ENCODE measurements around the gene TCFL5. TPM values are rescaled to one million over a fixed set of nuclear protein-coding genes. Genes with fewer than 3 reads are reported as not detected.

Gene TCFL5
- total RNA-seq, 1 donor from 2014 or later, result 6.2 TPM

DNA sequence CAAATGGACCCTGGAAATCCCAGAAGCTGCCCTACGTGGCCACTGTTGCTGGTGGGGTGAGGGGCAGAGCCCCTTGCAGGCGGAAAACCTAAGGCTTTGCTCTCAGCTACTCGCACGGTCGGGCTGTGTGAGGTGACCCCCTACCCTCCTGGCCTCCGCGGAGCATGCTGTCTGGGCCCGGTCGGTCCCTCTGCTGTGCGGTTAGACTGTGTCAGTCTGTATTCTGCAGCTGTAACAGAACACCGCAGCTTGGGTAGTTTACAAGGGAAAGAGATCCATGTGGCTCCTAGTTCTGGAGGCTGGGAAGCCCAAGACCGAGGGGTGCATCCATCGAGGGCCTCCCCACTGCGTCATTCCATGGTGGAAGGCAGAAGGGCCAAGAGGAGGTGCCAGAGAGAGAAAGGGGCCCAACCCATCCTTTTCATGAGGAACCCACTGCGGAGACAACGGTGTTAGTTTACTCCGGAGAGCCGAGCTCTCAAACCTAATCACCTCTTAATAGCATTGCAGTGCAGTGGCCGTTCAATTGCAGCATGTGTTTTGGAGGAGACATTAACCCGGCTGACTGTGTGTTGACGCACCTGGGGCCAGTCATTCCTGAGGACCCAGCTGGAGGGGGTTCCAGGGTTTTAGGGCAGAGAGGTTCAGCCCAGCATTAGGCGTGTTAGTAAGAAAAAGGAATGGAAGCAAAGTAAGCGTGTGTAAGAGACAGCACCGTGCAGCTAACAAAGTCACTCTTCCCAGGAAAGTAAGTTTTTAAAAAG lies 26.5 kb downstream of the TCFL5 start:
- H3K9me3 Mint-ChIP-seq, result no peaks in the 10 kb centered on the region
- H3K4me1 Mint-ChIP-seq, result peaks cover 7% of the 10 kb centered on the region
- H3K36me3 Mint-ChIP-seq (ENCODE audit: low read depth), result no peaks in the 10 kb centered on the region
- no peak overlapping the region for H3K27ac Mint-ChIP-seq
- no peaks in the 10 kb centered on the region for H3K27me3 Mint-ChIP-seq
- intact Hi-C loops (cut with micrococcal nuclease), result no loop called here
- no peak overlapping the region for H3K4me3 Mint-ChIP-seq
- no peak for DNase-seq

DNA sequence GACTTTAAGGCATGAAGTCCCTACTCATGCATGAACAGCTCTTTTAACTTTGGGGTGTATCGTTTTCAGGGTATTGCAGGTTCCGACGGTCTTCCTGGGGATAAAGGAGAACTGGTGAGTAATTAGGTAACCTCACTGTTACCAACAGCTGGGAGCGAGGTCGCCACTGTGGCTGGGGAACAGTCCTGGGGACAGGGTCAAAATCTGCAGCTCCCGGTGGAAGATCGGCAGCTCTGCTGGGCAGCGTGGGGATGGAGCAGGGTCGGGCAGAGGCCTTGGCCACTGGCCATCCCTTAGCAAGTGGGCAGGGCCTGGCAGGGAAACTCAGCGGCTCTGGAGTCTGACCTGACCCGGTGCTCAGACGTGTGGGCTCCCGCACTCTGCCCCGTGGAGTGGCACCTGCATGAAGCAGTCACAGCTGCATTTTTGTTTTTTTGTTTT lies 28.7 kb downstream of the TCFL5 start:
- Mint-ChIP-seq H3K9me3 (no peaks in the 10 kb centered on the region), H3K4me3 (no peak overlapping the region), H3K27ac (no peak overlapping the region), H3K27me3 (no peaks in the 10 kb centered on the region), H3K36me3 (ENCODE audit: low read depth) (no peaks in the 10 kb centered on the region), H3K4me1 (peaks cover 7% of the 10 kb centered on the region)
- intact Hi-C loops (cut with micrococcal nuclease), result no loop called here
- no peak for DNase-seq

DNA sequence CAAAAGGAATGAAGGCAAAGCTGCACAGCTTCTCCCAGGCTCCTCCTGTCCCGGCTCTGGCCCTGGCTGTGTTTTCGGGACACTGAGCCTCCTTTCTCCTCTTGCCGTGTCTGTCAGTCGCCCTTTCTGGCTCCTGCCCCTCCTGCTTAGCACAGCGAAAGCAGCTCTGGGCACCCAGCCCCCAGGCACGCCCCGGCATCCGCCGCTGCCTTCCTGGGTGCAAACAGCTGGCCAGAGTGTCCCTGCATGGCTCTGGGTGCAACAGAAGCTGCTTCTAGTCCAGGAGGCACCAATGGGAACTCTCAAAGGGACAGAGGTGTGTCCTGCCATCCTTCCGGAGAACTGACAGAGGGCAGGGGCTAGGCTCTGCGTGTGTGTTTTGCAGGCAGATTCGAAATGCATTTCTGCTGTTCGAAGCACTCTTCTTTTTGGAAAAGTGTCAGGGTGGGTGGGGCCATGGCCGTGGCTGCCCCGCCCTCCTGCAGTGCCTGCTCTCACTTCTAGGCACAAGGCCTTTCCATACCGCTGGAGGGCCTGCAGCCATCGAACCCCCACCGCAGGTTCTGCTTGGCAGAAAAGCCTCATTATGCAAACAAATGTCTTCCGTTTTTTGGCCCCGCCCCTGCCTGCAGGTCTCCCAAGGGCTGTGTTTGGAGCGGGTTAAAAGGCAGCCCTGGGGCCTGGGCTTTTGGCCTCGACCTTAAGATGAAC lies 29.3 kb downstream of the TCFL5 start:
- Mint-ChIP-seq H3K27me3 (no peaks in the 10 kb centered on the region), H3K4me3 (no peak overlapping the region), H3K9me3 (no peaks in the 10 kb centered on the region), H3K27ac (no peak overlapping the region), H3K4me1 (peaks cover 7% of the 10 kb centered on the region), H3K36me3 (ENCODE audit: low read depth) (no peaks in the 10 kb centered on the region)
- intact Hi-C loops (cut with micrococcal nuclease), result no loop called here
- DNase-seq, result peak; percentile 84

DNA sequence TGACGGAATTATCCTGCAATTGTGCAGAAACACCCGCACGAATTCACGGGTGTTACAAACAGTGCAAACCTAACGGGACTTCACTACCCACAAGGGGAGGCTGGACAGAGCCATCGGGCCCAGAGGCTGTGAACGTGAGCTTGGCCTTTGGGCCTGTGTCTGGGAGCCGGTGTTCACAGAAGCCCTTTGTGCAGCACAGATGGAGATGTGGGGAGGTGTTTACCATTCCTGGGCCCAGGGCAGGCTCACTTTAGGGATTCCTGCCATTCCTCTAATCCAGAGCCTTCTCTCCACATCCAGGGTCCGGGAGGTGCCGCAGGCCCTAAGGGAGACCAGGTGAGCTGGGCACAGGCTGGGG lies 29.8 kb downstream of the TCFL5 start:
- DNase-seq, result no peak
- H3K4me1 Mint-ChIP-seq, result peaks cover 7% of the 10 kb centered on the region
- no peaks in the 10 kb centered on the region for H3K9me3 Mint-ChIP-seq
- H3K4me3 Mint-ChIP-seq, result no peak overlapping the region
- no peaks in the 10 kb centered on the region for H3K27me3 Mint-ChIP-seq
- H3K27ac Mint-ChIP-seq, result no peak overlapping the region
- no peaks in the 10 kb centered on the region for H3K36me3 Mint-ChIP-seq (ENCODE audit: low read depth)
- intact Hi-C loops (cut with micrococcal nuclease), result no loop called here

DNA sequence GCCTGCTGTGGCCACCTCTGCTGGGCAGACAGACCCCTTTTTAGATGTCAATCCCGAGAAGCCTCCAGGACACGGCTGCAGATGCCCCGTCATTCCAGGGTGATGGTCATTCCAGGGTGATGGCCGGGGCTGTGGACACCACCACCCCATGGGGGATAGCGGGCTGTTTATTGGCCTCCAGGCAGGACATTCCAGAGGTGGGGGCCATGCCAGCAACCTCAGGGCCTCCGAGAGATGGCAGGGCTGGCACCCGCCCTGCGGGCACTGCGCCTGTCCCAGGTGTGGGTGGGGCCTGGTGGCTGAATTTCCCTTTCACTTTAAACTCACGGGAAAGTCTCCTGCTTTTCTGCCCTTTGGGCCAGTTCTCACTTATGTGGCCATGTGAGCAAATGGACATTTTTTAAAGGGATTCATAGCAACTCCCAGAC lies 30.2 kb downstream of the TCFL5 start:
- DNase-seq, result no peak
- H3K4me3 Mint-ChIP-seq, result no peak overlapping the region
- H3K9me3 Mint-ChIP-seq, result no peaks in the 10 kb centered on the region
- H3K27ac Mint-ChIP-seq, result no peak overlapping the region
- intact Hi-C loops (cut with micrococcal nuclease), result no loop called here
- no peaks in the 10 kb centered on the region for H3K36me3 Mint-ChIP-seq (ENCODE audit: low read depth)
- H3K27me3 Mint-ChIP-seq, result no peaks in the 10 kb centered on the region
- H3K4me1 Mint-ChIP-seq, result peaks cover 7% of the 10 kb centered on the region

DNA sequence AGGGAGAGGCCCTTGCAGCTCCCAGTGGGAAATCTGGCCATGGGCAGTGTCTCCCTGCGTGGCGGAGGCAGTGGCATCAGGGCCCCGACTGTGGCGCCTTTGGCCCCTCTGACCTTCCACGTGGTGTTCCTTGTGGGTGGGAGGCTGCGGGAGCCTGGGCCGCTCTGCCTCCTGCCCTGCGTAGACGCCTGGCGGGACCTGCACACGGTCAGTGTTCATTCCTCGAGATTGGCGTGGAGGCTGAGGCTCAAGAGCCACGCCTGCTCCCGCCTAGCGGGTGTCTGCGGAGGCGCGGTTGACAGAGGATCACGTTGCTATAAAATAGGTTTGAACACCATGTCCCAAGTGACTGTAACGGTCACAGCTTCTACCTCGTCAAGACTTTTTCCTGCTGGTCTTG lies 30.8 kb downstream of the TCFL5 start:
- intact Hi-C loops (cut with micrococcal nuclease), result no loop called here
- H3K4me3 Mint-ChIP-seq, result no peak overlapping the region
- no peaks in the 10 kb centered on the region for H3K27me3 Mint-ChIP-seq
- DNase-seq, result no peak
- no peaks in the 10 kb centered on the region for H3K36me3 Mint-ChIP-seq (ENCODE audit: low read depth)
- no peaks in the 10 kb centered on the region for H3K9me3 Mint-ChIP-seq
- H3K27ac Mint-ChIP-seq, result no peak overlapping the region
- H3K4me1 Mint-ChIP-seq, result peaks cover 7% of the 10 kb centered on the region

DNA sequence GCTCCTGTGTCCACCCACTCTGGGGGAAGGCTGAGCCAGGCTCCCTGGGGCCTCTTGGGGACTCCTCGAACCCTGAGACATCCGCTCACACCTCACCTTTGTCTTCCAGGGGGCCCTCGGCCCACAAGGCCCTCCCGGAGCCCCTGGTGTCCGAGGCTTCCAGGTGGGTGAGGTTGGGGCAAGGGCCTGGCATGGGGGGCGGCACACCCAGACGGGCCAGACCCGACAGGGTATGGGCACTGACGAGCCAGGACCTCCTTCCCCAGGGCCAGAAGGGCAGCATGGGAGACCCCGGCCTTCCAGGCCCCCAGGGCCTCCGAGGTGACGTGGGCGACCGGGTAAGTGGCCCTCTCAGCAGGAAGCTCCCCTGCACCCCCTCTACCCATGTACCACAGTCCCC lies 31.4 kb downstream of the TCFL5 start:
- no peaks in the 10 kb centered on the region for H3K36me3 Mint-ChIP-seq (ENCODE audit: low read depth)
- intact Hi-C loops (cut with micrococcal nuclease), result no loop called here
- peaks cover 7% of the 10 kb centered on the region for H3K4me1 Mint-ChIP-seq
- no peaks in the 10 kb centered on the region for H3K27me3 Mint-ChIP-seq
- no peak for DNase-seq
- no peaks in the 10 kb centered on the region for H3K9me3 Mint-ChIP-seq
- no peak overlapping the region for H3K27ac Mint-ChIP-seq
- H3K4me3 Mint-ChIP-seq, result no peak overlapping the region

DNA sequence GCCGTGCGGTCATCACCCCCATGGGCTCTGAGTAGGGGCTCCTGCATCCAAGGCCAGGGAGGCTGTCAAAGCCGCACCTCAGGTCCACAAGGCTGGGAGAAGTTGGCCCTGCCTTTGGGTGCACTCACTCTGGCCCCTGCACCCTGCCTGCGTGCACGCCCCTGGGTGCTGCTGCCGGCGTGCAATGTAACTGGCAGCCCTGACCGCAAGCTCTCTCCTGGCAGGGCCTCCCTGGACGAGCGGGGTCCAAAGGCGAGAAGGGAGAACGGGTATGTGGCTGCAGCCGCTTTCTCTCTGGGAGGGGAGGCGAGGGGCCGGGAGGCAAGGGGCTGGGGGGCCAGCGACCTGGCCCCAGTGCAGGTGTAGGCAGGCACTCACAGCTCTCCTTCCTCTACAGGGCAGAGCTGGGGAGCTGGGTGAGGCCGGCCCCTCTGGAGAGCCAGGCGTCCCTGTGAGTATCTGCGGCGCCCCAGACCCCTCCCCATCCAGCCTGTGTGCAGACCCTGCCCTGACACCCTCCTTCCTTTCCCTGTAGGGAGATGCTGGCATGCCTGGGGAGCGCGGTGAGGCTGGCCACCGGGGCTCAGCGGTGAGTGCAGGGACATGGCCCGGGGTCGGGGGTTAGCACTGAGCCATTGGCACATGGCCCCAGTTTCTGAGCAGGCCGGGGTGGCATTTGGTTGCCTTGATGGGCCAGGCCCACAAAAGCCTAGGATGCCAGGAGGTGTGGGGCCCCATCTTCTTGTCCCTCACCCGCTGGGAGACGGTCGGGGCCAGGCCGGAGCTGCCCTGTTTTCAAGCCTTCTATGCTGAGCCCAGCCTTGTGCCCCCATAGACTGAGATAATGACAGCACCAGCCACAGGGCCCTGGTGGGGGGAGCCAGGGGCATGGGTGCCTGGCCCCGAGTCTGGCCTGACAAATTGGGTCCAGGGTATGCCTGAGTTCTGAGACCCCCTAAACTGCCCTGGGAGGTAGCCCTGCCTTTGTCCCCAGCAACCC lies 32.1 kb downstream of the TCFL5 start:
- Mint-ChIP-seq H3K4me1 (peaks cover 7% of the 10 kb centered on the region), H3K27me3 (no peaks in the 10 kb centered on the region), H3K36me3 (ENCODE audit: low read depth) (no peaks in the 10 kb centered on the region), H3K27ac (no peak overlapping the region), H3K4me3 (no peak overlapping the region), H3K9me3 (no peaks in the 10 kb centered on the region)
- DNase-seq, result no peak
- intact Hi-C loops (cut with micrococcal nuclease), result no loop called here

DNA sequence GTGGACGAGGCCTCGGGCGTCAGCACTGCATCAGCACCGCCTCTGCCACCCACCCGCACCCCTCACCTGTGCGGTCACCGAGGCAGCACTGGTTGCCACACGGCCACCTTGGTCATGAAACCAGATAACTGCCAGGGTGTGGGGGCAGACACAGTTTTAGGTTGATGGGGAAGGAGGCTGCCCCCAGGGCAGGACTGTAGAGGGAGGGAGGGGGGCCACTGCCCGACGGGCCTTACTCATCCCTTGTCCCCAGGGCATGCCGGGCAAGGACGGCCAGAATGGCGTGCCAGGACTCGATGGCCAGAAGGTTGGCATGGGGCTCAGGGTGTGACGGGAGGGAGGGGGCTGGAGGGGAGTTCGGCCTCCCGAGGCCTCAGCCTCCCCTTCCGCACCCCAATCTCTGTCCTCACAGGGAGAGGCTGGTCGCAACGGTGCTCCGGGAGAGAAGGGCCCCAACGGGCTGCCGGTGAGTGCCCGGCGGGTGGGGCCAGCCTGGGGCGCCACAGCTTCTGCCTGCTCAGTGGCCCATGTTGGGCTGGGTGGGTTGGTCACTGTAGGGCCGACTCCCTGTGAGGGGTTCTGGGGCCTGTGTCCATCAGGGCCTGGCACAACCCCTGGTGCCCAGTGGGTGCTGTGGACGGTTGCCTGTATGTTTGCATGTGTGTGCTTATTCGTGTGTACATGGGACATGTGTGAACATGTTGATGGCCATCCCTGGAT lies 33.0 kb downstream of the TCFL5 start:
- Mint-ChIP-seq H3K9me3 (no peaks in the 10 kb centered on the region), H3K27me3 (no peaks in the 10 kb centered on the region), H3K36me3 (ENCODE audit: low read depth) (no peaks in the 10 kb centered on the region), H3K4me3 (no peak overlapping the region), H3K4me1 (peaks cover 7% of the 10 kb centered on the region), H3K27ac (no peak overlapping the region)
- intact Hi-C loops (cut with micrococcal nuclease), result no loop called here
- no peak for DNase-seq

DNA sequence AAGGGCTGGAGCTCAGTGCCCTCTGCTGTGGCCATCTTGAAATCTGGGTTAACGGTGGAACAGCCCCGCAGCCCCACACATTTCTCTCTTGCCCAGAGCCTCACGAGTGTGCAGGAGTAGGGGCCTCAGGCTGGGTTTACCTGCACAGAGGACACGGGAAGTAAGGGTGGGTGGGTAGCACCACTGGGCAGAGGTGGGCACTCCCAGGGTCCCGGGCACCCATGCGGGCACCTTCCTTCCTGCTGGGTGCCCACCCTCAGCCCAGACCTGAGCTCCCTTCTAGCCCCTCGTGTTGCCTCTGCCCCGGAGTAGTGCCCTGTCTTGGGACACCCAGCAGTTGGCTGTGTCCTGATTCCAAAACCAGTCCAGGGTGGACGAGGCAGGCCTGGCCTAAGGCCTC lies 33.6 kb downstream of the TCFL5 start:
- no peak for DNase-seq
- H3K36me3 Mint-ChIP-seq (ENCODE audit: low read depth), result no peaks in the 10 kb centered on the region
- peaks cover 7% of the 10 kb centered on the region for H3K4me1 Mint-ChIP-seq
- intact Hi-C loops (cut with micrococcal nuclease), result no loop called here
- H3K27me3 Mint-ChIP-seq, result no peaks in the 10 kb centered on the region
- no peak overlapping the region for H3K4me3 Mint-ChIP-seq
- H3K9me3 Mint-ChIP-seq, result no peaks in the 10 kb centered on the region
- H3K27ac Mint-ChIP-seq, result no peak overlapping the region

DNA sequence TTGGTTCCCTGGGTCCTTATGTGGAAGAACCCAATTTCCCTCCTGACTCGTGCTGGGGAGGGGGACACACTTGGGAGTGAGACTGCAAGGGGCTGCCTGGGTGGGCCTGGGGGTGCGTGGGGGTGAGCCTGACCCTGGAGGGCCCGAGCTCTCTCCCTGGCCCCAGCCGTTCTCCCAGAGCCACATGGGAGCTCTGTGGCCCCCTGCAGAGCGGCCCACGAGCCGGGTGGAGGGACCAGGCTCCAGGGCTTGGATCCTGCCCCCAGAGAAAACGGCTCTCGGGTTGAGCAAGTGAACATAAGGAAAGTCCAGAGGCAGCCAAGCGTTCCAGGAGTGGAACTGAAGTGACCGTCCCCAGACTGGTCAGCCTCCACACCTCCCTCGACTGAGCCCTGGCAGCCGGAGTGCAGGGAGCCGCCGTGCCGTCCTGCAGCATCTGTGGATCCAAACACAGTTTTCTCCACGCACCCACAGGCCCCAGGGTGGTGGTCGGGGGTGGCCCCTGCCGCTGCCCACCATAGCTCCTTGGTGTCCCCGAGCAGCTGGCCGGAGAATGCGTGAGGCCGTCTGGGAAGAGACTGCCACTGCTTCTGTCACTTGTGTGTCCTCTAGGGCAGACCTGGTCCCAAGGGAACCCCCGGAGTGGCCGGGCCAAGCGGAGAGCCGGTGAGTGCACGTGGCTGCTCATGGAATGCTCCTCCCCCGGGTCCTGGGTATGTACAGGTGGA lies 34.1 kb downstream of the TCFL5 start:
- no peak for DNase-seq
- Mint-ChIP-seq H3K4me3 (no peak overlapping the region), H3K9me3 (no peaks in the 10 kb centered on the region), H3K27ac (no peak overlapping the region), H3K36me3 (ENCODE audit: low read depth) (no peaks in the 10 kb centered on the region), H3K27me3 (no peaks in the 10 kb centered on the region), H3K4me1 (peaks cover 2% of the 10 kb centered on the region)
- intact Hi-C loops (cut with micrococcal nuclease), result no loop called here

DNA sequence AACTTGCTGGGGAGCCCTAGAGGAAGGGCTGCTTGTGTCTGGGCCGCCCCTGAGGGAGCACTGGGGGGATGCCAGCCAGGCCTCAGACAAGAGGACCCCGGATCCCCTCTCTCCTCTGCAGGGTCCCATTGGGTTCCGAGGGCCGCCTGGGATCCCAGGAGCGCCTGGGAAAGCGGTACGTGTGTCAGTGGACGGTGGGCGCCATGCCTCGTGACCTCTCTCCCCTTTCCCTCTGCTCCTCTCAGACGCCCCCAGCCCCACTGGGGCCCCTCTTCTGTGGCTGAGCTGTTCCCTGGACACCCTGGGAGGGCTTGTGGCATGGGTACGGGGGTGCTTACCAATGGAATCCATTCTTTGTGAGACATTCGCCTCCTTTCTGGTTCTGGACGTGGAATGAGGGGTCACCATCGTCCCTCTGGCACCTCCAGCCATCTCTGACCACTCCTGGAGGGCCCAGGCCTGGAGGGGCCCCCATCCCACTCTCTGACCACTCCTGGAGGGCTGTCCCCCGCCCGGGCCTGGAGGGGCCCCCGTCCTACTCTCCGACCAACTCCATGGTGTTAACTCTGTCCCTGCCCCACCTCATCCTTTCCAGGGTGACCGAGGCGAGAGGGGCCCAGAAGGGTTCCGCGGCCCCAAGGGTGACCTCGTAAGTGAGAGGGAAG lies 34.8 kb downstream of the TCFL5 start:
- H3K27me3 Mint-ChIP-seq, result no peaks in the 10 kb centered on the region
- DNase-seq, result no peak
- H3K9me3 Mint-ChIP-seq, result no peaks in the 10 kb centered on the region
- H3K36me3 Mint-ChIP-seq (ENCODE audit: low read depth), result no peaks in the 10 kb centered on the region
- H3K27ac Mint-ChIP-seq, result no peak overlapping the region
- H3K4me1 Mint-ChIP-seq, result no peaks in the 10 kb centered on the region
- H3K4me3 Mint-ChIP-seq, result no peak overlapping the region
- intact Hi-C loops (cut with micrococcal nuclease), result no loop called here
